HG02610 (cell line): ENCODE data around the gene TANC1.

Experiments used
- ATAC-seq: cut with Tn5 transposase; IDR thresholded peaks from one replicate; pipeline ENCODE4 v1.9.1; 2021; ENCODE audit warnings: mild to moderate bottlenecking, moderate library complexity; ENCODE audit not compliant: unreplicated experiment

TANC1 gene

GRCh38 chr2:159211447-159212396 is 243.3 kb downstream of the TANC1 start:
- ATAC-seq, result no peak

DNA sequence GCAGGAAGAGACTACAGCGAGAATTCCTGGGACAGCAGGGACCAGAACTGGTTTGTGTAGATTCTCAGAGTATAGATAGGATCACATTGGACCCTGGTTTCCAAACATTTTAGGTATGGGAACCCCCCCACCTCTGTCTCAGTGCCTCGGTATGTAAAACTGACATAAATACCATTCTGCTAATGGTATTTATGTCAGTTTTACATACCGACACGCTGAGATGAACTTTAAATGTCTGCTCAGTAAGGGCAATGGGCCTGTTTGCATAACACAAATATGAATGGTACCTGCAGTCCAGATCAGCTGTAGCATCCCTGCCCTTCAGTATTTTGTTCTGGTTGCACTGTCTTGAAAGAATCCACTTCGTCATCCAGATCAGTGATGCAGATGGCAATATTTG is 244.9 kb downstream of the TANC1 start:
- ATAC-seq, result no peak

- ATAC-seq, result no peak
These were observed 246.0 kb downstream of the TANC1 start for GRCh38 chr2:159214325-159214865.

GRCh38 chr2:159215116-159215515 is 246.7 kb downstream of the TANC1 start:
- no peak for ATAC-seq

GRCh38 chr2:159217676-159218075 is 249.2 kb downstream of the TANC1 start:
- ATAC-seq, result no peak

GRCh38 chr2:159218389-159218788 is 249.9 kb downstream of the TANC1 start:
- ATAC-seq, result no peak

GRCh38 chr2:159219394-159219998 is 251.1 kb downstream of the TANC1 start:
- no peak for ATAC-seq

DNA sequence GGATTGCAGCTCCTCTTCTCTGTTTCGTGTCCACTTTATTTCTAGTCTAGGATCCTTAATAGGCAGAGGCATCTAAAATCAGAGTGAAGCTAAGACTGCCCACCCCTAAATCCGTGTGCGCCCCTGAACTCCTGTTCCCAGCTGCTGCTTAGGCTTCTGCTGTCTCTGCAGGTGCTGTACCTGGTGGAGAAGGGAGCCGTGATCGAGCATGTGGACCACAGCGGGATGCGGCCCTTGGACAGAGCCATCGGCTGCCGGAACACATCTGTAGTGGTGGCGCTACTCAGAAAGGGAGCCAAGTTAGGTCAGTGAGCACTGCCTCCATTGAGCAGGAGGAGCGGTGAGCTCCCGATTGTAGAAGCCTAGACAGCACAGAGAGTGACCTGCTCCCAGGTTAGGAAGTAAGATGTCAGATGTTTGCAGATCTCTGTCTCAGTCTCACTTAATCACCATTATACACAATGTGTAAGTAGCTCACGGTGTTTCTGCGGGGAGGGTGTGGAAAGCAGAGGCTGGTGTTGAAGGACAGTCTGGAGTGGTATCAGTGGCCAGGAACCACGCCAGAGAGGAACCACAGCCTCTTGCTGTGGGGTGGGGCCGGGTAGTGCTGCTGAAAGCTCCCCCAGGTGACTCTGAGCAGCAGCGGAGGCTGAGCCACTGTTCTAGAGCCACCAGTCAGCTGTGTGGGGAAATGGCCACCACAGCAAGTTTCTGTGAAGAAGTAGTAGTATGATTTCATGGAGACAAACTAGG is 255.8 kb downstream of the TANC1 start:
- no peak for ATAC-seq

DNA sequence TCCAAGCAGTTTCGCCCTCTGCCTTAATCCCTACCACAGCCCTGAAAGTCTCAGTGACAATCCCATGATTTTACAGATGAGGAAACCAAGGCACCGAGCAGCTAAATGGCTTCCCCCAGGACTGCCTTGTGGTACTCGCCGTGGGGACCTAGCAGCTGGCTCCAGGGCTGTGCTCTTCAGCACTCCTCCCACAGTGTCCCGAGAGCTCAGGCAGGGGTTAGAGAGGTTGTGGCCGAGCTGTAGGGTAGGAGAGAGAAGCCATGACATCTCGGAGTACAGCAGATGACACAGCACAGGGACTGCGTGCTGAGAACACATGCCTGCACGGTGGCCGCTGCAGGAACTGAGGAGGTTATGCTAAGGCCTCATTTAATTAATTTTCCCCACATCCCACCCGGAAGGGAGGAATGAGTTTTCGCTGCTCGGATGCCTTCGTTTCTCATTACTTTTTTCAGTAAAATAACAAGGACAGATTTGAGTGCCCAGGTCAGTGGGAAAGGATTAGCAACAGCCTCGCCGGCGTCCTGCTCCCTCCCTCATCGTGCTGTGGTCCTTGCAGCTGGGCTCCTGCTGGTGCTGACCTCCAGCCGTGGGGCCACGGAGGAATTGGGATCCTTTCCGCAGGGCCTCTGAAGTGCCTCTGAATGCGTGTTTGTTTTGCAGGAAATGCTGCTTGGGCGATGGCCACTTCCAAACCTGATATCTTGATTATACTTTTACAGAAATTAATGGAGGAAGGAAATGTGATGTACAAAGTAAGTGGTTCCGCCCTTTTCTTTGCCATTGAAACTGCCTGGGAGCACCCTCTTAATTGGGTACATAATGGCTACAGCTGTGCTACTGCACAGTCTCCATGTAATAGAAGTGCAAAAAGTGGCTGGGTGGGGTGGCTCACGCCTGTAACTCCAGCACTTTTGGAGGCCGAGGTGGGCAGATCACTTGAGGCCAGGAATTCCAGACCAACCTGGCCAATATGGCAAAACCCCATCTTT is 256.9 kb downstream of the TANC1 start:
- ATAC-seq, result no peak

- ATAC-seq, result no peak
These were observed 257.6 kb downstream of the TANC1 start for GRCh38 chr2:159226059-159226461.

- no peak for ATAC-seq
These were observed 258.4 kb downstream of the TANC1 start for GRCh38 chr2:159226608-159227385.

DNA sequence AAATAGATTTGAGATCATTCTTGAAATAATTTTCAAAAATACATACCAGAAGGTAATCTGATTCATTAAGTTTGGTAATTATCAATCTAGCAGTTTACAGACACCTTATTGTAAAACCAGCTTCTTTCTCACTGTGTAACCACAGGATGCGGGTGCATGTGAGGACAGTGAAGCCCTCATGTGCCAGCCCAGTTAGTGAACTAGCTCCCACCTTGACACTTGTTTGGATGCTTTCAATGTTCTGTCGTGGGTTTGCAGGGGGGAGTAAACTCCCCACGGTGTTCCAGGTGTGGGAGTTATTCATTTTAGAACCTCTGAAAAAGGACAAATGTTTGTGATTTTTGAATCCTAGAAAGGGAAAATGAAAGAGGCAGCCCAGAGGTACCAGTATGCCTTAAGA is 259.0 kb downstream of the TANC1 start:
- no peak for ATAC-seq

GRCh38 chr2:159228081-159228581 is 259.7 kb downstream of the TANC1 start:
- no peak for ATAC-seq

DNA sequence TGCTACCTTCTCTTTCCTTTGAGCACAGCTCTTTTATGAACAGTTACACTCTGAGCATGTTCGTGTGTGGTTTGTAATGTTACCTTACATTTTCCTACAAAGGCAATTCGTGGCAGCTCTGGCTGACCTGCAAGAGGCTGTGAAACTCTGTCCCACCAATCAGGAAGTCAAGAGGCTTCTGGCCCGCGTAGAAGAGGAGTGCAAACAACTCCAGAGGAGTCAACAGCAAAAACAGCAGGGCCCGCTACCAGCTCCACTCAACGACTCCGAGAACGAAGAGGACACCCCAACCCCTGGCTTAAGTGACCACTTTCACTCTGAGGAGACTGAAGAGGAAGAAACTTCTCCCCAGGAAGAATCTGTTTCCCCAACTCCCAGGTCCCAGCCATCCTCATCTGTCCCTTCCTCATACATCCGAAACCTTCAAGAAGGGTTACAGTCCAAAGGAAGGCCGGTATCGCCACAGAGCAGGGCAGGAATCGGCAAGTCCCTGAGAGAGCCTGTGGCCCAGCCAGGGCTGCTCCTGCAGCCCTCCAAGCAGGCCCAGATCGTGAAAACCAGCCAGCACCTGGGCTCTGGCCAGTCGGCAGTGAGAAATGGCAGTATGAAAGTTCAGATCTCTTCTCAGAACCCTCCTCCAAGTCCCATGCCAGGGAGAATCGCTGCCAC is 261.2 kb downstream of the TANC1 start:
- no peak for ATAC-seq

DNA sequence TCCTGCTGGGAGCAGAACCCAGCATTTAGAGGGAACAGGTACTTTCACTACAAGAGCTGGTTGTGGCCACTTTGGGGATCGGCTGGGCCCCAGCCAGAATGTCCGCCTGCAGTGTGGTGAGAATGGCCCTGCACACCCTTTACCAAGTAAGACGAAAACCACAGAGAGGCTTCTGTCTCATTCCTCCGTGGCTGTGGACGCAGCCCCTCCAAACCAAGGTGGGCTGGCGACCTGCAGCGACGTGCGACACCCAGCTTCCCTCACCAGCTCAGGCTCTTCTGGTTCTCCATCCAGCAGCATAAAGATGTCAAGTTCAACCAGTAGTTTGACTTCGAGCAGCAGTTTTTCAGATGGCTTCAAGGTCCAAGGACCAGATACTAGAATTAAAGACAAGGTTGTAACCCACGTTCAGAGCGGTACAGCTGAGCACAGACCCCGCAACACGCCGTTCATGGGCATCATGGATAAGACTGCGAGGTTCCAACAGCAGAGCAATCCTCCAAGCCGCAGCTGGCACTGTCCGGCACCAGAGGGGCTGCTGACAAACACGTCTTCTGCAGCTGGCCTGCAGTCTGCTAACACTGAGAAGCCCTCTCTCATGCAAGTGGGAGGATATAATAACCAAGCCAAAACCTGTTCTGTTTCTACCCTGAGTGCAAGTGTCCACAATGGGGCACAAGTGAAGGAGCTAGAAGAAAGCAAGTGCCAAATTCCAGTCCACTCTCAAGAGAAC is 261.9 kb downstream of the TANC1 start:
- ATAC-seq, result no peak

DNA sequence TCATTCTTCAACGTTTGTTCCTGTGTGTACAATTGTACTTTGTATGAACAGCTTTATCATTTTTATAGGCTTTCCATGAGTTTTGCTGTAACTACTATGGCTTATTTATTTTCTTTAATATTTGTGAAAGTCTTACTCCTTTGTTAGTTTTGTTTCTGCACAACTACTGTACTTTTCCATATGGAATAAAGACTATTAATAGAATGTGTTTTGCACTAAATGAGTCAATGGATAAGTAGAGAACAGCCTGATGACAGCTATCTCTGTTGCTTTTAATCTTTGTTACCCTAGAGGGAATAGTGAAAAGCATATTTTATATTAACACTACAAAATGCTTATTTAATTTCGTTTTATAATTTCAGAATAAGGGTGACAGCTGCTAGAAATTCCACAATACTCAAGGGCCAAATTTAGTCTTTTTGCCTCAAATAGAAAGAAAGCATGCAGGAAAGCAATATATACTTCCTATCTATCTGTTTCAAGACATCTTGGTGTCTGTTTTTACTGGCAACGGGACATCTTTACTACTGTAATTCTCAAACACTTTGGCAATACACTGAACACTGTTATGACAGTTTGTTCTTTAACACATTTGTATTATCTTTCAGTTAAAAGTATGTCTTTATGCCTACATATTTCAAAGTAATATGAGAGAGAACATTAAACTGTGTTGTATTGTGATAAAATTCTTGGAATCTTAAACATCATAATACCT is 264.2 kb downstream of the TANC1 start:
- ATAC-seq, result no peak

DNA sequence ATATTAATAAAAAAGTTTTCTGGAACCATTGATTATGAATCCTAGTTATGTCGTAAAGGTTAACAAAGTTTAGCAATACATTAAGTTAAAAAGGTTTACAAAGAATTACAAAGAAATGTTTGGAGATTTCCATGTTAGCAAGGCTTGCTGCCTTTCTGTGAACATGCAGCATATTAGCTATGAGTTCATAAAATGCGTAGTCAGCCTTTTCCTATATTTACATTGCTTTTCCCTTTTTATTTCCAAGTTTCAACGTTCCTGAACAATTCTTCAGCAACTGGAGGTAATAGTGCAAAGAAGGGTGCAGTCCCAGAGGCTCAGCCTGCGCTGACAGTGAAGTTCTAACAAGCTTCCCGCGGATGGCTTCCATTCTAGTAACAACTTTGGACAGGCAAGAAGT is 266.4 kb downstream of the TANC1 start:
- ATAC-seq, result no peak
